Measurements from ENCODE around the gene HSPB6. TPM values are rescaled to one million over a fixed set of nuclear protein-coding genes. Genes with fewer than 3 reads are reported as not detected.
"Not testable (repeated sequence)": the region's sequence is repeated elsewhere in the genome, so short reads cannot be mapped to it uniquely, and the experiment has no call there.

Gene HSPB6
- total RNA-seq, 1 donor from 2014 or later, result 0.42 TPM

DNA sequence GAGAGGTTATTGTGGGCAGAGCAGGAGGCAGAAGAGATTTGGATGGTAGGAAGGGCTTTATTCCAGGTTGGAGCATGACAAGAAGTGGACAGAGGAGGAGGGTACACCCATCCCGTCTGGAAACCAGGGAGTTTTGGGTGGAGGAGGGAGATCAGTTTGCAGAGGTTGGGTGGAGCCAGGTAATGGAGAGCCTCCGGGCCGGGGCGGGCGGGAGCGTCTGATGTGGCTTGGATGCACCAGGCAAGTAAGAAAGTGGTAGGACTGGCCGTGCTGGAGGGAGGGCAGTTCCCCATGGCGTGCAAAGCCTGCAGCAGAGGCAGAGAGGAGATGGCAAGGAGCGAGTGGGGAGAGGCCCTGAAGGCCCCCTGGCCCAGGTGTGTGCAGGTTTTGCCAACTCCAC is 25.5 kb downstream of the HSPB6 start:
- peaks cover 17% of the 10 kb centered on the region for H3K4me1 Mint-ChIP-seq
- peaks cover 72% of the 10 kb centered on the region for H3K36me3 Mint-ChIP-seq (ENCODE audit: low read depth)
- intact Hi-C loops (cut with micrococcal nuclease), result no loop called here
- DNase-seq, result no peak
- no peaks in the 10 kb centered on the region for H3K9me3 Mint-ChIP-seq
- no peak overlapping the region for H3K27ac Mint-ChIP-seq
- no peak overlapping the region for H3K4me3 Mint-ChIP-seq
- H3K27me3 Mint-ChIP-seq, result no peaks in the 10 kb centered on the region

GRCh38 chr19:35730326-35730725 is 26.5 kb downstream of the HSPB6 start:
- Mint-ChIP-seq H3K4me1 (peaks cover 12% of the 10 kb centered on the region), H3K36me3 (ENCODE audit: low read depth) (peaks cover 73% of the 10 kb centered on the region), H3K27ac (no peak overlapping the region), H3K4me3 (no peak overlapping the region), H3K27me3 (no peaks in the 10 kb centered on the region), H3K9me3 (no peaks in the 10 kb centered on the region)
- DNase-seq, result no peak
- intact Hi-C loops (cut with micrococcal nuclease), result no loop called here

DNA sequence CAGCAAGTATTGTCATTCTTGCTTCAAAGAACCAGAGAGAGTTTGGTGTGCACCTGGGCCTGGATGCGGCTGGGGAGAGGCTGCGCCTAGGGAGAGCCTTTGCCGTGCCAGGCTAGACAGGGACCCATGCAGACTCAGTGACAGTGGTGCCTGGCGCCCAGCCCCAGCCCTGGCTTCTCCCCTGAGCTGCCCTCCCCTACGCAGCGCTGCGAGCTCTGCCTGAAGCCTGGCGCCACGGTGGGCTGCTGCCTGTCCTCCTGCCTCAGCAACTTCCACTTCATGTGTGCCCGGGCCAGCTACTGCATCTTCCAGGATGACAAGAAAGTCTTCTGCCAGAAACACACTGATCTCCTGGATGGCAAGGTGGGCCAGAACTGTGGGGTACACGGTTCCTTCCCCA is 27.1 kb downstream of the HSPB6 start:
- H3K36me3 Mint-ChIP-seq (ENCODE audit: low read depth), result peaks cover 74% of the 10 kb centered on the region
- no peaks in the 10 kb centered on the region for H3K9me3 Mint-ChIP-seq
- intact Hi-C loops (cut with micrococcal nuclease), result no loop called here
- H3K27ac Mint-ChIP-seq, result no peak overlapping the region
- H3K4me1 Mint-ChIP-seq, result peaks cover 11% of the 10 kb centered on the region
- no peaks in the 10 kb centered on the region for H3K27me3 Mint-ChIP-seq
- no peak for DNase-seq
- no peak overlapping the region for H3K4me3 Mint-ChIP-seq

- Mint-ChIP-seq H3K27ac (no peak overlapping the region), H3K4me3 (no peak overlapping the region), H3K4me1 (peaks cover 5% of the 10 kb centered on the region), H3K27me3 (no peaks in the 10 kb centered on the region), H3K36me3 (ENCODE audit: low read depth) (peaks cover 74% of the 10 kb centered on the region), H3K9me3 (no peaks in the 10 kb centered on the region)
- DNase-seq, result no peak
- intact Hi-C loops (cut with micrococcal nuclease), result no loop called here
These were observed 27.8 kb downstream of the HSPB6 start for GRCh38 chr19:35729021-35729420.

- Mint-ChIP-seq H3K9me3 (no peaks in the 10 kb centered on the region), H3K27me3 (no peaks in the 10 kb centered on the region), H3K36me3 (ENCODE audit: low read depth) (peaks cover 75% of the 10 kb centered on the region), H3K4me3 (no peak overlapping the region), H3K27ac (no peak overlapping the region), H3K4me1 (peaks cover 3% of the 10 kb centered on the region)
- DNase-seq, result no peak
- intact Hi-C loops (cut with micrococcal nuclease), result no loop called here
These were observed 28.7 kb downstream of the HSPB6 start for GRCh38 chr19:35727956-35728706.

DNA sequence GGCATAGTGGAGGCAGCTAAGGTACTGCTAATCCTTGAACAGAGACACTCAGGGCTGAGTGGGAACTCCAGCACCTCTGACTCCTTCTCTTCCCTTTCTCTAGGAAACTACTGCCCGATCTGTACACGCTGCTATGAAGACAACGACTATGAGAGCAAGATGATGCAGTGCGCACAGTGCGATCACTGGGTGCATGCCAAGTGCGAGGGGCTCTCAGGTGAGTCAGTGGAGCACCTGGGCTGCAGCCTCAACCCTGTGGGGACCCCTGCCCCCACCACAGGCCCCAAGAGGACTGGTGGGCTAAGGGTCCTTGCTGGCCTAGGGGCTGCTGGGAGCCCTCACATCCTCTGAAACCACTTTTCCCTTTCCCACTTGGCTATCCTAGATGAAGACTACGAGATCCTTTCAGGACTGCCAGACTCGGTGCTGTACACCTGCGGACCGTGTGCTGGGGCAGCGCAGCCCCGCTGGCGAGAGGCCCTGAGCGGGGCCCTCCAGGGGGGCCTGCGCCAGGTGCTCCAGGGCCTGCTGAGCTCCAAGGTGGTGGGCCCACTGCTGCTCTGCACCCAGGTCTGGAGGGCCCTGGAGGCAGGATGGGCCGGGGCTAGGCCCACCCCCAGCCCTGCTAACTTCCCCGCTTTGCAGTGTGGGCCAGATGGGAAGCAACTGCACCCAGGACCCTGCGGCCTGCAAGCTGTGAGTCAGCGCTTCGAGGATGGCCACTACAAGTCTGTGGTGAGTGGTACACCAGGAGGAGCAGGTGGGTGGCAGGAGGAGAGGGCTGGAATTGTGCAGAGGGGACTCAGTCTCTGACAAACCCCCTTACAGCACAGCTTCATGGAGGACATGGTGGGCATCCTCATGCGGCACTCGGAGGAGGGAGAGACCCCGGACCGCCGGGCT is 29.5 kb downstream of the HSPB6 start:
- Mint-ChIP-seq H3K9me3 (no peaks in the 10 kb centered on the region), H3K36me3 (ENCODE audit: low read depth) (peaks cover 79% of the 10 kb centered on the region), H3K27ac (no peak overlapping the region), H3K4me3 (no peak overlapping the region), H3K4me1 (peaks cover 3% of the 10 kb centered on the region), H3K27me3 (no peaks in the 10 kb centered on the region)
- DNase-seq, result no peak
- intact Hi-C loops (cut with micrococcal nuclease), result no loop called here

DNA sequence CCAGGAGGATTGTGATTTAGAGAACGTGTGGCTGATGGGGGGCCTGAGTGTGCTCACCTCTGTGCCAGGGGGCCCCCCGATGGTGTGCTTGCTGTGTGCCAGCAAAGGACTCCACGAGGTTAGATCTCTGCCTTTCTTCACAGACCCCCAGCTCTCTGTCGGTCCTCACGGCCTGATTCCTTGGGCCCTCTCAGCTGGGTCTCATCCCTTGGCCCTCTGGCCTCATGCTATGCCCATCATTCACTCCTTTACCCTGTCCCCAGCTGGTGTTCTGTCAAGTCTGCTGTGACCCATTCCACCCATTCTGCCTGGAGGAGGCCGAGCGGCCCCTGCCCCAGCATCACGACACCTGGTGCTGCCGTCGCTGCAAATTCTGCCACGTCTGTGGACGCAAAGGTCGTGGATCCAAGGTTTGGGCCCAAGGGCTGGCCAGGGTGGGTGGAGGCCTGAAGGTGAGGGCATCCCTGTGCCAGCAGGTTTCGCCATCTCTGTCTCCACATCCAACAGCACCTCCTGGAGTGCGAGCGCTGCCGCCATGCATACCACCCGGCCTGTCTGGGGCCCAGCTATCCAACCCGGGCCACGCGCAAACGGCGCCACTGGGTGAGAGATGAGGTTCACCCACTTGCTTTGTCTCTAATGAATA is 31.5 kb downstream of the HSPB6 start:
- Mint-ChIP-seq H3K4me3 (no peak overlapping the region), H3K27me3 (no peaks in the 10 kb centered on the region), H3K9me3 (no peaks in the 10 kb centered on the region), H3K4me1 (peaks cover 5% of the 10 kb centered on the region), H3K27ac (no peak overlapping the region), H3K36me3 (ENCODE audit: low read depth) (peaks cover 79% of the 10 kb centered on the region)
- DNase-seq, result no peak
- intact Hi-C loops (cut with micrococcal nuclease), result no loop called here

GRCh38 chr19:35724560-35724959 is 32.3 kb downstream of the HSPB6 start:
- Mint-ChIP-seq H3K36me3 (ENCODE audit: low read depth) (peaks cover 76% of the 10 kb centered on the region), H3K9me3 (no peaks in the 10 kb centered on the region), H3K4me1 (peaks cover 8% of the 10 kb centered on the region), H3K27ac (no peak overlapping the region), H3K4me3 (no peak overlapping the region), H3K27me3 (no peaks in the 10 kb centered on the region)
- intact Hi-C loops (cut with micrococcal nuclease), result no loop called here
- DNase-seq, result no peak

DNA sequence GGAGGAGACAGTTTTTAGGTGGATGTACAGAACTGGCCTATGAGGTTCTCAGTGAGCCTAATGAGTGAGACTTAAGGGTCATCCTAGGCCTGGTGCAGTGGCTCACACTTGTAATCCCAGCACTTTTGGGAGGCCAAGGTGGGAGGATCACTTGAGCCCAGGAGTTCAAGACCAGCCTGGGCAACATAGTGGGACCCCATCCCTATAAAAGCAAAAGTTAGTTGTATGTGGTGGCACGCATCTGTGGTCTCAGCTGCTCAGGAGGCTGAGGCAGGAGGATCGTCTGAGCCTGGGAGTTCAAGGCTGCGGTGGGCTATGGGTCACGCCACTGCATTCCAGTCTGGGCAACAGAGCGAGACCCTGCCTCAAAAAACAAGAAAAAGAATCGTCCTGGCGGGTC is 32.7 kb downstream of the HSPB6 start:
- H3K27ac Mint-ChIP-seq; intact Hi-C loops (cut with micrococcal nuclease); H3K9me3 Mint-ChIP-seq; DNase-seq; H3K4me3 Mint-ChIP-seq; H3K27me3 Mint-ChIP-seq: not testable (repeated sequence)
- peaks cover 13% of the 10 kb centered on the region for H3K4me1 Mint-ChIP-seq
- peaks cover 75% of the 10 kb centered on the region for H3K36me3 Mint-ChIP-seq (ENCODE audit: low read depth)

DNA sequence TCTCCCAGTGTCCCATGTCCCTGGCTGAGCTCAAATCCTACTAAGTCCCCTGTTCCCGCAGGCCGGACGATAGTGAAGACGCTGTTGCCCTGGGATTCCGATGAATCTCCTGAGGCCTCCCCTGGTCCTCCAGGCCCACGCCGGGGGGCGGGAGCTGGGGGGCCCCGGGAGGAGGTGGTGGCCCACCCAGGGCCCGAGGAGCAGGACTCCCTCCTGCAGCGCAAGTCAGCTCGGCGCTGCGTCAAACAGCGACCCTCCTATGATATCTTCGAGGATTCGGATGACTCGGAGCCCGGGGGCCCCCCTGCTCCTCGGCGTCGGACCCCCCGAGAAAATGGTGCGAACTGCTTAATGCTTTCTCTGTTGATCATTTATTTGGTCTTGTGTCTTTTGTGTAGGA is 33.2 kb downstream of the HSPB6 start:
- intact Hi-C loops (cut with micrococcal nuclease), result no loop called here
- DNase-seq, result no peak
- no peak overlapping the region for H3K27ac Mint-ChIP-seq
- no peaks in the 10 kb centered on the region for H3K9me3 Mint-ChIP-seq
- peaks cover 73% of the 10 kb centered on the region for H3K36me3 Mint-ChIP-seq (ENCODE audit: low read depth)
- H3K4me3 Mint-ChIP-seq, result no peak overlapping the region
- peaks cover 16% of the 10 kb centered on the region for H3K4me1 Mint-ChIP-seq
- no peaks in the 10 kb centered on the region for H3K27me3 Mint-ChIP-seq

GRCh38 chr19:35722897-35723296 is 33.9 kb downstream of the HSPB6 start:
- DNase-seq, result no peak
- no peak overlapping the region for H3K4me3 Mint-ChIP-seq
- peaks cover 66% of the 10 kb centered on the region for H3K36me3 Mint-ChIP-seq (ENCODE audit: low read depth)
- intact Hi-C loops (cut with micrococcal nuclease), result no loop called here
- H3K4me1 Mint-ChIP-seq, result peaks cover 17% of the 10 kb centered on the region
- no peak overlapping the region for H3K27ac Mint-ChIP-seq
- no peaks in the 10 kb centered on the region for H3K9me3 Mint-ChIP-seq
- H3K27me3 Mint-ChIP-seq, result no peaks in the 10 kb centered on the region

GRCh38 chr19:35722461-35722860 is 34.4 kb downstream of the HSPB6 start:
- Mint-ChIP-seq H3K9me3 (no peaks in the 10 kb centered on the region), H3K4me3 (no peak overlapping the region), H3K36me3 (ENCODE audit: low read depth) (peaks cover 66% of the 10 kb centered on the region), H3K27ac (no peak overlapping the region), H3K4me1 (peaks cover 17% of the 10 kb centered on the region), H3K27me3 (no peaks in the 10 kb centered on the region)
- intact Hi-C loops (cut with micrococcal nuclease), result no loop called here
- no peak for DNase-seq

DNA sequence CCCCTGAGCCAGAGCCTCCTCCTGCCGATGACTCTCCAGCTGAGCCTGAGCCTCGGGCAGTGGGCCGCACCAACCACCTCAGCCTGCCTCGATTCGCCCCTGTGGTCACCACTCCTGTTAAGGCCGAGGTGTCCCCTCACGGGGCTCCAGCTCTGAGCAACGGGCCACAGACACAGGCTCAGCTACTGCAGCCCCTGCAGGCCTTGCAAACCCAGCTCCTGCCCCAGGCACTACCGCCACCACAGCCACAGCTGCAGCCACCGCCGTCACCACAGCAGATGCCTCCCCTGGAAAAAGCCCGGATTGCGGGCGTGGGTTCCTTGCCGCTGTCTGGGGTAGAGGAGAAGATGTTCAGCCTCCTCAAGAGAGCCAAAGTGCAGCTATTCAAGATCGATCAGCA is 35.5 kb downstream of the HSPB6 start:
- intact Hi-C loops (cut with micrococcal nuclease), result no loop called here
- Mint-ChIP-seq H3K4me1 (peaks cover 20% of the 10 kb centered on the region), H3K36me3 (ENCODE audit: low read depth) (peaks cover 67% of the 10 kb centered on the region), H3K27me3 (no peaks in the 10 kb centered on the region), H3K4me3 (no peak overlapping the region), H3K9me3 (no peaks in the 10 kb centered on the region), H3K27ac (no peak overlapping the region)
- DNase-seq, result no peak

GRCh38 chr19:35720648-35721047 is 36.2 kb downstream of the HSPB6 start:
- Mint-ChIP-seq H3K27me3 (no peaks in the 10 kb centered on the region), H3K4me3 (no peak overlapping the region), H3K27ac (no peak overlapping the region), H3K9me3 (no peaks in the 10 kb centered on the region), H3K36me3 (ENCODE audit: low read depth) (peaks cover 67% of the 10 kb centered on the region), H3K4me1 (peaks cover 24% of the 10 kb centered on the region)
- no peak for DNase-seq
- intact Hi-C loops (cut with micrococcal nuclease), result no loop called here
